Hematopoietic multipotent progenitor cell treated with erythropoietin and hydrocortisone succinate and interleukin-3 and kit ligand, for 6 days (in vitro differentiated cells): ENCODE measurements around the gene TPD52L3.

Source experiments
- DNase-seq: peaks from one replicate; pipeline ENCODE4 v3.0.0-alpha.2; 2015

The TPD52L3 gene

GRCh38 chr9:6328103-6328502, at the start of gene TPD52L3:
TSS of gene TPD52L3 (plus strand) at chr9:6328375. CDS start at chr9:6328596, 221 bp downstream.
- DNase-seq = no peak

GRCh38 chr9:6301858-6302257, 26.3 kb upstream of the TPD52L3 start:
- DNase-seq = no peak

DNA sequence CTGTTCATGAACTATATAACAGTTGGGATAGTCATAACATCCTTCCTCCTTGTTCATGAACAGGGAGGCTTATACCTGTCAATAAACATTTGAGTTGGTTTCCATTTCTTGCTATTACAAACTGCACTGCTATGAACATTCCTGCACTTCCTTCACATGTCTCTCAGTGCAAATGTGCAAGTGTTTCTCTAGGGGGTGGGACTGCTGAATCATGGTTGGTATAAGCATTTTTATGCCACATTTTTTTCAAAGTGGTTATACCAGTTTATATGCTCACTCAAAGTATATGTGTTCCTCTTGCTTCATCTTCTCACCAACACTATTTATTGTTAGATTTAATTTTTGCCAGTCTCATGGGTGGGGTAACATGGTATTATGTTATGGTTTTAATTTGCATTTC, 25.8 kb upstream of the TPD52L3 start:
- DNase-seq = no peak

DNA sequence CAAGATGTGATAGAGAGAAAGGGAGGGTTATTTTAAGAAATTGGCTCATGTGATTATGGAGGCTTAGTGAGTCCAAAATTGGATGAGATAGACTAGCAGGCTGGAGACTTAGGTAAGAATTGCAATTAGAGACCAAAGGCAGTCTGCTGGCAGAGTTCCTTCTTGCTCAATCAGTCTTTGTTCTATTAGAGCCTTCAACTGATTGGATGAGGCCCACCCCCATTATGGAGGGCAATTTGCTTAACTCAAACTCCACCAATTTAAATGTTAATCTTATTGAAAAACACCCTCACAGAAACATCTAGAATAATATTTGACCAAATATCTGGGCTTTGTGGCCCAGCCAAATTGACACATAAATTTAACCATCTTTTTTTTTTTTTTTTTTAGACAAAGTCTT, 23.9 kb upstream of the TPD52L3 start:
- no peak for DNase-seq

- DNase-seq = peak; percentile 66
These were observed 22.1 kb upstream of the TPD52L3 start for GRCh38 chr9:6305954-6306563.

DNA sequence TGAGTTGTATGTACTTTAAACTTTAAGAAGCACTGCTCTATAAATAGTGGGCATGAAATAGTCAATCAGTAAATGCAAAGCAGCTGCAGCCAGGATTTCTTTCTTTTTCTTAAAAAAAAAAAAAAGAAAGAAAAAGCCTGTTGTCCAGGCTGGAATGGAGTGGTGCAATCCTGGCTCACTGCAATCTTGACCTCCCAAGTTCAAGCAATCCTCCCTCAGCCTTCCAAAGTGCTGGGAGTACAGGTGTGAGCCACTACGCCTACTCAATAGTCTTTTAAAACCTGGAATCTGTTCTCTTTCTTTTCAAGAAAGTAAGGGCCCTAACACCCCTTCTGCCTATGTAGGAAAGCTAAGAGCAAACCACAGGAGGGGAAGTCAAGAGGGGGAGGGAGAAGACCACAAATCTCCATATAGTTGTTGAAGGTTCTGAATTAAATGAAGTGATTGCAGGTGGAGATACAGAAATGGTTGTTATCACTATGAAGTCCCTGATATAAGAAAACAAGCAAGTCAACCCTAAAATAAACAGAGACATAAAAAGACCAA, 20.6 kb upstream of the TPD52L3 start:
- DNase-seq = no peak

- no peak for DNase-seq
These were observed 2.9 kb downstream of the TPD52L3 start for GRCh38 chr9:6330958-6331634.

DNA sequence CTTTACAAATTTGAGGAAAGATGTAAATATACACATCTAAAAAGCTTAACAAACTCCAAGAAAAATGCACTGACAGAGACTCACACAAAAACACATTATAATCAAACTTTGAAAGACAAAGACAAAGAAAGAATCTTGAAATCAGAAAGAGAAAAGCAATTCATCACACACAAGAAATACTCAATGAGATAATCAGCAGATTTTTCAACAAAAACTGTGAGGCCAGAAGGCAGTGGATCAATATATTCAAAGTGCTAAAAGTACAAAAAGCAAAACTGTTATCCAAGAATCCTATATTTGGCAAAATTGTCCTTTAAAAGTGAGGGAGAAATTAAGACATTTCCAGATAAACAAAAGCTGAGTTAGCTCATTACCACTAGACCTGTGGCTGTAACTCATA, 6.1 kb downstream of the TPD52L3 start:
- no peak for DNase-seq

DNA sequence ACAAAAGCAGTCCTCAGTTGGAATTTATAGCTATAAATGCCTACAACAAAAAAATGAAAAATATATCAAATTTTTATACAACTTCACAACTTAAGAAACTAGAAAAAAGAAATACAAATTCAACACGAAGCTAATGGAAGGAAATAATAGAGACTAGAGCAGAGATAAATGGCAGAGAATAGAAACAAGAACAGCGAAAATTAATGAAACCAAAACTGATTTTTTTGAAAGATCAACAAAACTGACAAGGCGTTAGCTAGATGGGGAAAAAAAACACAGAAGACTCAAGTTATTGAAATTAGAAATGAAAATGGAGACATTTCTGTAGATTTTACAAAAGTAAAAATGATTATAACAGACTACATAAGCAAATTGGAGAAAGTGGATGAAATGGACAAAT, 20.6 kb downstream of the TPD52L3 start:
- DNase-seq = no peak

DNA sequence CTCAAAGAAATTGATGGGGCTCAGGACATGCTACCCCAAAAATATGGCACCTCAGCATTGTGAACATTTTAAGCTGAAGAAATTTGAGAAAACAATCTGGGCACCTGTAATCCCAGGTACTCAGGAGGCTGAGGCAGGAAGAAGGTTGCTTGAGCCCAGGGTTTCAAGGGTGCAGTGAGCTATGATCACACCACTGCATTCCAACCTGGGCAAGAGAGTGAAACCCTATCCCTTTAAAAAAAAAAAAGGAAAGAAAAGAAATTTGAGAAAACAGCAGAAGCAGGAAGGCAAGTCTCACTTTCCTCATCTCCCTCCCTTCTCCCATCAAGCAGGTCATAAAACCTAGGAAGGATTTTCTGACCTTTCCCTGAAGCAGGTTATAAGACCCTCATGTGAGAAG, 23.6 kb downstream of the TPD52L3 start:
- no peak for DNase-seq

DNA sequence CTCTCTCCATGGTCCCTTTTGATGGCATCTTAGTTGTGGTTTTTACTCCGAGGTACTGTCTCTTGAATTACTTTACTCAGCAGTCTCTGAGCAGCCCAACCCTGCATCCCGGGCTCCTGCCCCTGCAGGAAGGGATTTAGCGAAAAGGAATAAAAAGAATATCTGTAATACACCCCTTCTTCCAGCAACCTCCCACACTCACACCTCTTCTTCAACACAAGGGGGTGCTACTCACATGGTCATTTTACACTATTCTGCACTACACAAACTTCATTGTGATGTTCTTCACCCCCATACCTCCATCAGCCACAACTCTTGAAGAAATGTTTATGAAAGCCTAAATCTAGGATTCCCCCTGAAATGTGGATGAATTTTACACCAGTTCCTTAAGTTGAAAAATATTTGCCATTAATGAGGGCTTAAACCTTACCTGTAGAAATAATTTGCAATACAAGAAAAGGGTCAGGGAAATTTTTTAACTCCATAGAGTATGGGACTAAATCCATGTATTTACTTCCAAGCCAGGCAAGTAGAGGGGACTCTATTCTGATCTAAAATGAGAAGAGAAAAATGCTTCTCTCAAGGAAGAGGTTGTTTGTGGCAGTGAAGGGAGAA, 26.0 kb downstream of the TPD52L3 start:
- DNase-seq = peak; percentile 85

DNA sequence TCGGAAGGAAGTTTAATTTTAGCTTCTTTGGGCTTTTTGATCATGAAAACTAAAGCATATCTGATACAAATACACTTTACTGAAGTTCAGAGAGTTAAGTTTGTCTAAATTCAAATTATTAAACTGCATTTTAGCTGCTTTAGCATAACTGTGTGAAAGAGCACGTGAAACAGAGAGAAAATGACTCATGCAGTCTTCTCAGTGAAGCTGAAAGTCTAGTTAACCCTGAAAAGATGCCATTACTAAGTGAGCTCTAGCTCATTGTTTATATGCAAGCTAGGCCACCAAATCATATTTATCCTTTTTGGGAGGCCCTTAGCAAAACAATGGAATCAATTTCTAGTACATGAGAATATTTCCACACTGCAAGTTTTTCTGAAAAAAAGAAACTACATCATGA, 27.6 kb downstream of the TPD52L3 start:
- DNase-seq = no peak

- no peak for DNase-seq
These were observed 28.3 kb downstream of the TPD52L3 start for GRCh38 chr9:6356441-6356840.

DNA sequence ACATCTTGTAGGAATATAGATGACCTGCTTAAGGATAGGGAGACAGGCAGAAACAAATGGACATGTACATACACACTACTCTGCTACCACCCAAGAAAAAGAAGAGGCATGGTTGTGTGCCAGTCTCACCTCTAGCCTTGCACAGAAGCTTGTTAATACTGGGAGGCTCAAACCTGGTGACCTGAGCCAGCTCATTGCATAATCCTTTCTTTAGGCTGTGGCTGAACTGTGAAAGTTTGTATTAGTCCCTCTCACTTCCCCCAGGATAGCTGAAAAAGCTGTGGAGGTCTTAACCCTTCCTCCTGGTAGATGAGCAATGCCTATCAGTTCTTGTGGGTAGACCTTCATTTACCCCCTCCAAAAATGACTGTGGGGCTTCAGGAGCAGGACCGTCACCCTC, 28.7 kb downstream of the TPD52L3 start:
- no peak for DNase-seq

DNA sequence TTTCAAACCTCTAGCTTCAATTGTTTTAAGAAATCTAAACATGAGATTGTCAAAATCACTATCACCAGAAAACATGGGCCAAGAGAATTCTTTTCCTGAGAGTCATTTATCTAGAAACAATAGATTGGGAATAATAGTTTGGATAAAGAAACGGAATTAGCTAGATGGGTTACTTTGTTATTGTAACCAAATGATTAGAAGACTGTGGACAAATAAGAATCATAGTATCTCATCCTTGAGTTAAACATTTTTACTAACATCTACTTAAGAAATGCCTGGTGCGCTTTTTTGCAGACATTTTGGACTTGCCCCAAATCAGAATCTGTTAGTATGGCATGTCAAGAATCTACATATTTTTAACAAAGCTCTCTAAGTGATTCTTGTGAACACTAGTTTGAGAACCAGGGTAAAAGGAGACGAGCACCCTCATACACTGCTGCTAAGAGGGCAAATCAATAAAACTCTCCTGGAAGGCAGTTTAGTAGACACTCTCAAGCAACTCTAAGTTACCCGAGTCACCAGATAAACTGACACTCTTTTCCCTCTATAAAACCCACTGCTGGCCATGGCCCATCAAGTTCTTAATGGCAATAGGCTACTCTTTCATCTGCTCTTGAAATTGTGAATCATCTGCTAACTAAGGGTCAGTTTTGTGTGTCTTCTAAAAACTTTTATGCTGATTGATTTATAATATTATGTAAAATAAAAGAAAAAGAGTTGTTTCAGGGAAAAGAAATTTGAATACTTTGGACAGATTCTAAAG, 39.1 kb downstream of the TPD52L3 start:
- DNase-seq = no peak

- no peak for DNase-seq
These were observed 40.7 kb downstream of the TPD52L3 start for GRCh38 chr9:6368831-6369230.
